IMR-90 (cell line): ENCODE results near the gene KRTAP12-1.

Experiments
- CHD1 ChIP-seq: IDR thresholded peaks from 2 replicates; pipeline ENCODE4 v1.6.1; 2012; ENCODE audit warnings: low read depth, low read length, improper control_type of control experiment
- CTCF ChIP-seq: conservative IDR thresholded peaks from 2 replicates; pipeline ENCODE4 v1.5.1; 2012; ENCODE audit warnings: mild to moderate bottlenecking, low read depth, low read length, improper control_type of control experiment
- MAFK ChIP-seq: IDR thresholded peaks from 2 replicates; pipeline ENCODE4 v1.6.1; 2012; ENCODE audit warnings: low read depth, low read length, improper control_type of control experiment
- POLR2A ChIP-seq: IDR thresholded peaks from 2 replicates; pipeline ENCODE4 v1.6.1; 2012; ENCODE audit warnings: mild to moderate bottlenecking, low read depth, low read length
- RAD21 ChIP-seq: IDR thresholded peaks from 2 replicates; pipeline ENCODE4 v1.6.1; 2012; ENCODE audit warnings: low read length, improper control_type of control experiment

- TF ChIP-seq POLR2A (no peak), MAFK (no peak), CTCF (no peak), RAD21 (no peak), CHD1 (no peak)
These were observed 42.2 kb upstream of the KRTAP12-1 start for GRCh38 chr21:44724196-44724595.
